NCI-H82 (cell line): ENCODE measurements around the gene ADAM33.

Experiments used
- DNase-seq: peaks from one replicate; lab custom pipeline; 2025; lab: John Stamatoyannopoulos, UW

The ADAM33 gene, protein sequence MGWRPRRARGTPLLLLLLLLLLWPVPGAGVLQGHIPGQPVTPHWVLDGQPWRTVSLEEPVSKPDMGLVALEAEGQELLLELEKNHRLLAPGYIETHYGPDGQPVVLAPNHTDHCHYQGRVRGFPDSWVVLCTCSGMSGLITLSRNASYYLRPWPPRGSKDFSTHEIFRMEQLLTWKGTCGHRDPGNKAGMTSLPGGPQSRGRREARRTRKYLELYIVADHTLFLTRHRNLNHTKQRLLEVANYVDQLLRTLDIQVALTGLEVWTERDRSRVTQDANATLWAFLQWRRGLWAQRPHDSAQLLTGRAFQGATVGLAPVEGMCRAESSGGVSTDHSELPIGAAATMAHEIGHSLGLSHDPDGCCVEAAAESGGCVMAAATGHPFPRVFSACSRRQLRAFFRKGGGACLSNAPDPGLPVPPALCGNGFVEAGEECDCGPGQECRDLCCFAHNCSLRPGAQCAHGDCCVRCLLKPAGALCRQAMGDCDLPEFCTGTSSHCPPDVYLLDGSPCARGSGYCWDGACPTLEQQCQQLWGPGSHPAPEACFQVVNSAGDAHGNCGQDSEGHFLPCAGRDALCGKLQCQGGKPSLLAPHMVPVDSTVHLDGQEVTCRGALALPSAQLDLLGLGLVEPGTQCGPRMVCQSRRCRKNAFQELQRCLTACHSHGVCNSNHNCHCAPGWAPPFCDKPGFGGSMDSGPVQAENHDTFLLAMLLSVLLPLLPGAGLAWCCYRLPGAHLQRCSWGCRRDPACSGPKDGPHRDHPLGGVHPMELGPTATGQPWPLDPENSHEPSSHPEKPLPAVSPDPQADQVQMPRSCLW

DNA sequence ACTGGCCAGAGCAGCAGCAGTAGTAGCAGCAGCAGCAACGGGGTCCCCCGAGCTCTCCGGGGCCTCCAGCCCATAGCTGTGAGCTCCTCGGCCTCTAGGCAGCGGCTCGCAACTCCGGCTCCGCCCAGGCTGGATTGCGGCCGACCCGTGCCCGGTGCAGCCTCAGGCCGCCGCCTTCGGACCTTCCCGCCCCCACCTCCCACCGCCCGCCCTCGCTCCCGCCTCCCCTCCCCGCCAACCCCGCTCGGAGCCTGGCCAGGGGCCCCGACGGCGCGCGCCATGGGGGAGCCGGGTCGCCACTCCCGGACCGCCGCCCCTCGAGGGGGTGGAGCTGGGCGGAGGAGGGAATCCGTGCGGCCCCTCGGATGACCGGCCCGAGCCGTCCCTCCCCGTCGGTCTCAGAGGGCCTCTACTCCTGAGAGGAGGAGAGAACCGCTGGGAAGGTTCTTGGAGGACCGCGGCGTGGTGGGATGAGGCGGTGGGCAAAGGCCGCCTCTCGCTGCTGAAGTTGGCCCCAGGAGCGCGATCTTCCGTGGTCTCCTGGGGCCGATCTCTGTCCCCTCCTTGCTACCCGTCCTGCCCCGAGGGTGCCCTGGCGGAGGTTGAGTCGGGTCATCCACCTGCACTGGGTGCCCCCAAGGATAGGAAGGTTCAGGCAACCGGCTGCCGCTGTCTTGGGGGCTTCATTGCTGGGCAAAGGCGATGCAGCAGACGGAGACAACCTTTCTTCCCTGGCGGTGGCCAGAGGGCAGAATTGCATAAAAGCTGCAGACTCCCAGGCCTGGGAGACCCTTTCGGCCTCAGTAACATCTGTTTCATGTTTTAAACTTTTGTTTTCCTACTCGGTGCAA lies at the start of gene ADAM33:
ADAM33 (minus strand) TSS at position 80 of the 851 bp plus-strand sequence; CDS start at position 74, 6 bp downstream.
- no peak for DNase-seq

DNA sequence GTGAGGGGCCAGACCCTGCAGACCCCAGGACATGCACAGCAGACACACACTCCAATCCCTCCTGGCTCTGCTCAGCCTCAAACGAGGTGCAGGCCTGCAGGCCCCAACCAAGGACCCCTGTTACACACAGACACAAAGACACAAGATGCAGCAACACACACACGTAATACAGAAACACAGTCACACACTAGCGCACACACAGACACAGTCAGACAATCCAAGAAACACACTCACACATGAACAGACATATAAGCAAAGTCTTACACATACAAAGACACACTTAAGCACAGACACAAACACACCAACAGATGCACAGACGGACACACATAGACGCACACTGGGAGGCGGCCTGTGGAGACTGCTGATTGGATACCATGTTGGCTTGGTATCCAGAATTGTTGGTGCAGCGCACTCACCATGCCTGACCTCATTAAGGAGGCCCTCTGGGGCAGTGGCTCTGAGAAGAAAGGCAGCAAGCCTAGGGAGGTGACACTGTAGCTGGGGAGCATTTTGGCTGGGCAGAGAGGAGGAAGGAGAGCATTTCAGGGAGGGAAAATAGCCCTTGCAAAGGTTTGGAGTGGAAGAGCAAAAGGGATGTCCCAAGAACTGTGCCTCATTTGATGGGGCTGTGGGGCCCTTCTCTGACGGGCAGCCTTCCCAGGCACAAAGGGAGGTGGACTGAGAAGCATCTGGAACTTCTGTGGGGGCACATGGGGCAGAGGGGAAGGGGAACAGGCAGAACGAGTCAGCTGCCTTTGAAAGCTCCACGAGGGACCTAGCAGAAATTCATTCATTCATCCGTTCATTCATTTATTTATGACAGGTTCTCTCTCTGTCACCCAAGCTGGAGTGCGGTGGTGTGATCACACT lies 49.2 kb upstream of the ADAM33 start:
- DNase-seq = no peak

DNA sequence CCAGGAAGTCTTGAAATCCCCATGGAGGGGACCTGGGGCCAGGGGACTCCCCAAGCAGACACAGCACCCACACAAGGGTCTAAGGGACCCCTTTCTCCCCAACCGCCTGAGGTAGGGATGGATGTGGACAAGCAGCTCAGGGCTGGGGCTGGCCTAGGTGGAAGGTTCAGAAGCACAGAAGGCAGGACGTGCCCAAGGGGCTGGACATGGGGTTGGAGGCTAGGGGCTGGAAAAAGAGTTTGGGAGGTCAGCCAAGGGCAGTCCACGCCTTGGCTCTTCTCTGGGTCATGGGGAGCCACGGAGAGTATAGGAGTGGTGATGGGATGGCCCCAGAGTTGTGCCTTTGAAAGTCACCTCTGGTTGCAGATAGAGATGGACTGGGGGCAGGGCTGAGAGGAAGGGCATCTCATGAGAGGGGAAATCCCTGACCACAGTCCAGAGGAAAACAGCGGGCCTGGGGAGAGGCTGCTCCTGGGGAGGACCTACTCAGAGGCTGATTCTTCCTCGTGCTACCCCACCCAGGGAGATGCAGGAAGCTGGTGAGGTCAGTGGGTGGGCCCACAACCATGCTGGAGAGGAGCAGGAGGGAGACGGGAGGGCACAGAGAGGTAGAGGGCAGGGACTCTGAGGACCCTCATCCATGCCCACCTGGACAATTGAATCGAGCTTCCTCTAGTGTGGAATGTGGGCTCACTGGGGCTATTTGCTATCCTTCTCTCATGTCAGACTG lies 48.2 kb upstream of the ADAM33 start:
- DNase-seq = no peak

DNA sequence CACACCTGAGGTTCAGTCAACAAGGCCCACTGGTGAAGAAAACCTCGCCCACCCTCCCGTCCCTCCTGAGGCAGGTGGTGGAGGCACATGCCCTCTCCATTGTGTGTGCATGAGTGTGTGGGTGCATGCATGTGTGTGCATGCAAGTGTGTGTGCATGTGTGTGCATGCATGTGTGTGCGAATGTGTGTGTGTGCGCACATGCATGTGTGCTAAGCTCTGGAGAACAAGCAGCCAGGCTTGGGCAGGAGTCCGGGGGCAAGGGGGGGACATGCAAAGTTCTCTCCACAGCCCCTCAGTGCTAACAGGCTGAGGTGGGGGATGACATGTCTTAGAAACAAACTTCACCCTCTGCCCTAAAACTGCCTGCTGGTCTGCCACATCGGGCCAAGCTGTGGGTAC lies 47.6 kb upstream of the ADAM33 start:
- no peak for DNase-seq

DNA sequence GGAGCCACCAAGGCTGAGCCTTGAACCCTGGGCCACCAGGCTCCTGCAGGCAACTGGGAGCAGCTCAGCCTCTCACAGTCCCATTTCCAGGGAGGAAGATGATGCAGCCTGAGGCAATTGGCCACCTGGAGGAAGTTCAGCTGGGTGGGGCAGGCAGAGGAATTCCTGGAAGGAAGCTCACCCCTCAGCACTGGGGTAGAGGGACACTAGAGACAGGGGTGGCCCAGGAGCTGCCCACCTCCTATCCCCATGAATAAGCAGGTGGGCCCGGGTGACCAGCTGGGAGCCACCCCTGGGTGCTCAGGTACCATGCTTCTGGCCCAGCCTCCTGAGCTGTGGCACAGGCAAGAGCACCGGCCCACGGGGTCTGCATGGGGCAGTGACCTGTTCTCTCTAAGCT lies 47.1 kb upstream of the ADAM33 start:
- DNase-seq = no peak

DNA sequence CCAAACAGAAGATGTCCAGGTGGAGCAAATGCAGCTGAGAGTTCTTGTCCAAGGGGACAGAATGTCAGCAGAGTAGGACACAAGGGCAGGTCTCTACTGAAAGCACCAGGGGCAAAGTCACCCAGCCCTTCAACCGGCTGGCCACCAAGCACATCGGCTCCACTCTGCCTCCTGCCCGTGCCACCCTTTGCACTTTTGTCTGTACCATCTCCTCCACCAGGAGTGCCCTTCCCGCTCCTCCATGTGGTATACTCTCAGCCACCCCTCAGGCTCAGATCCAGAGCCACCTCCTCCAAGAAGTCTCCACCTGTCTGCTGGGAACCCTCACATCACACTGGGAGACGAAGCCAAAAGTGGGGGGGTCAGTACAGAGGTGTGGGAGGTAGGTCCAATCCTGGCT lies 46.5 kb upstream of the ADAM33 start:
- no peak for DNase-seq

DNA sequence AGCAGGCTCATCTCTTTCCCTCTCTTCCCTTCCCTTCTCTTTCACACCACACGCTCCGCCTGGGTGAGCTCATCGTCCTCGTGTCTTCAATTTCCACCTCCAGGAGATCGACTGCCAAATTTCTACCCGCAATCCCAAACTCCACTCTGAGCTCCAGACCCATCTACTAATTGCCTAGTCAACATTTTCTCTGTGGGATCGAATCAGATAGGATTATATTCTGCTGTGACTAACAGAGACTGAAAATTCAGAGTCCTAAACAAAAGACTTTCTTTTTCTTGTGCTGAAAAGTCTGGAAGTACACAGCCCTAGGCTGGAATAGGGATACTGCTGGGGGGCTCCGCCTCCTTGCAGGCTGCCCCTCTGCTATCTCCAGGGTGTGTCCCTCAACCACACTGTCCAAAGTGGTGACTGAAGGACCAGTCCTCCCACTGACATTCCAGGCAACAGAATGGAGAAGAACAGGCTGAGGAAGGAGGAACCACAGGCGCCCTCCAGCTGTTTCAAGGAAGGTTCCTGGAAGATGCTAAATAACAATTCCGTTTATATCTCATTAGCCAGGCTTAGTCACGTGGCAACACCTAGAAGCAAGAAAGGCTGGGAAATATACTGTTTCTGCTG lies 45.7 kb upstream of the ADAM33 start:
- DNase-seq = peak; percentile 53

DNA sequence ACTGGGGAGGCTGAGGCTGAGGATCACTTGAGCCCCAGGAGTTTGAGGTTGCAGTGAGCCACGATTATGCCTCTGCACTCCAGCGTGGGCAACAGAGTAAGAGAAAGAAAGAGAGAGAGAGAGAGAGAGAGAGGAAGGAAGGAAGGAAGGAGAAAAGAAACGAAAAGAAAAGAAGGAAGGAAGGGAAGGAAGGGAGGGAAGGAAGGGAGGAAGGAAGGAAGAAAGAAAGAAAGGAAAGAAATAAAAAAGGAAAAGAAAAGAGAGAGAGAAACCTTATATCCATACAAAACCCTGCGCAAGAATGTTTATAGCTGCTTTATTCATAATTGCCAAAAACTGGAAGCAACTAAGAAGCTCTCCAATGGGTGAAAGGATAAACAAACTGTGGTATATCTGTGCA lies 42.5 kb upstream of the ADAM33 start:
- no peak for DNase-seq

DNA sequence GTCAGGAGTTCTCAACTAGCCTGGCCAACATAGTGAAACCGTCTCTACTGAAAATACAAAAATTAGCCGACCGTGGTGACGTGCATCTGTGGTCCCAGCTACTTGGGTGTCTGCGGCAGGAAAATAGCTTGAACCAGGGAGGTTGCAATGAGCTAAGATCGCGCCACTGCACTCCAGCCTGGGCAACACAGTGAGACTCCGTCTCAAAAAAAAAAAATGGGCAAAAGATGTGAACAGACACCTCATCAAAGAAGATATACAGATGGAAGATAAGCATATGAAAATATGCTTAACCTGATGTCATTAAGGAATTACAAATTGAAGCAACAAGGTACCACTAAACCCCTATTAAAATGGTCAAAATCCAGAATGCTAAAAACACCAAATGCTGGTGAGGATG lies 41.5 kb upstream of the ADAM33 start:
- no peak for DNase-seq

DNA sequence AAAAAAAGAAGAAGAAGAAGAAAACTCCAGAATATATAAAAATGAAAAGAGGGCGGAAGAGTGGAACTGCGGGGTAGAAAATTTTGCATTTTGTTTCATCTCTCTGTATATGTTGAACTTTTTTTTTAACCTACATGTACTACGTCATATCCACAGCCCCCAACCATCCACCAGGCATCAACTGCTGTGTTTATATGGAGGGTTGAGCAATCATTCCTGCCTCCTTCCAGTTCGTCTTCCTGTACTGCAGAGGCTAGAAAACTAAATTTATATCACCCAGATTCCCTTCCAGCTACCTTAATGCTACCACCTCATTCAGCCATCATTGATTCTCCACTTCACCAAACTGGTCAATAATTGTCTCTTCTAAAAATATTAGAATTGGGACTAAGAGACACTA lies 40.1 kb upstream of the ADAM33 start:
- DNase-seq = no peak

DNA sequence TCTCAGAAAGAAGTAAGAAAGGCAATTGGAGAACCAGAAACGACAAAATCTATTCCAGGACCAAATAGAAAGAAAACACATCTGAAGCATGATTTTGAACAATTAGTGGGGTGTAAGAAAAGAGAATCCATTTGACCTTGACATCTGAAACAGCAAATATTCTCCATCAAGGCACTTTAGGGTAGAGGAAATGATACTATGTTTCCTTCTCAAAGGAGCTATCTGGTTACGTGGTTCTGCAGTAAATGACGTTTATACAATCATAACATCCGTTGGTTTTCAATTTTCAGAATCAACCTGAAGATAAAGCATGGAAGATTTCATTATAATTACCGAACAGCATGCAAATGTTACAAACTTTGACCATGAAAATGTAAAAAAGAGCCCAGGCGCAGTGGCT lies 38.8 kb upstream of the ADAM33 start:
- DNase-seq = no peak

DNA sequence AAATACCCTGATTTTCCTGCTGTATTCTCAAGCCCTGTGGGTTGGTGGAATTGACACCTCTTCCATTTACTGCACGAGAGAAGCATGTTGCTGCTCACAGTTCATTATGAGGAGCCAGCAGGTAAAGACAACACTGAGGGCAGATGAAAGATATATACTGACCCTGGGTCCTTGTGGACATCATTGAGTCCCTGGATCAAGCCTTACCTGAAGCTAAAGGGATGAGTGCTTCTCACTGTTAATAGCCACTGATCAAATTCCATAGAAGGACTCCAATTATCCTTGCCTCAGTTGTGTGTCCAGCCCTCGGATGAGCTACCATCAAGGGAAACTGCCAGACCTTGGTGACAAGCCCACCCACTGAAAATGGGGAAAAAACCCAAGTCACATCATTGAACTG lies 38.3 kb upstream of the ADAM33 start:
- no peak for DNase-seq

DNA sequence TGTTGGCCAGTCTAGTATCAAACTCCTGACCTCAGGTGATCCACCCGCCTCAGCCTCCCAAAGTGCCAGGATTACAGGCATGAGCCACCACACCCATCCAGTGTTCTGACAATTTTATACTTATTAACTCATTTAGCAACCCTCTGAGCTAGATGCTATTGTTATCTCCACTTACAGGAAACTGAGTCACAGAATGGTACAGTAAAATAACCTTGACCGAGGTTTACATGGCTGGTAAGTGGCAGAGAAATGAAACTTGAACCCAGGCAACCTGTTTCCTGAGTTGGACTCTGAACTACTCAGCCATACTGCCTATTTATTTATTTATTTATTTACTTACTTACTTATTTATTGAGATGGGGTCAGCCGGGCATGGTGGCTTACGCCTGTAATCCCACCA lies 37.2 kb upstream of the ADAM33 start:
- no peak for DNase-seq

DNA sequence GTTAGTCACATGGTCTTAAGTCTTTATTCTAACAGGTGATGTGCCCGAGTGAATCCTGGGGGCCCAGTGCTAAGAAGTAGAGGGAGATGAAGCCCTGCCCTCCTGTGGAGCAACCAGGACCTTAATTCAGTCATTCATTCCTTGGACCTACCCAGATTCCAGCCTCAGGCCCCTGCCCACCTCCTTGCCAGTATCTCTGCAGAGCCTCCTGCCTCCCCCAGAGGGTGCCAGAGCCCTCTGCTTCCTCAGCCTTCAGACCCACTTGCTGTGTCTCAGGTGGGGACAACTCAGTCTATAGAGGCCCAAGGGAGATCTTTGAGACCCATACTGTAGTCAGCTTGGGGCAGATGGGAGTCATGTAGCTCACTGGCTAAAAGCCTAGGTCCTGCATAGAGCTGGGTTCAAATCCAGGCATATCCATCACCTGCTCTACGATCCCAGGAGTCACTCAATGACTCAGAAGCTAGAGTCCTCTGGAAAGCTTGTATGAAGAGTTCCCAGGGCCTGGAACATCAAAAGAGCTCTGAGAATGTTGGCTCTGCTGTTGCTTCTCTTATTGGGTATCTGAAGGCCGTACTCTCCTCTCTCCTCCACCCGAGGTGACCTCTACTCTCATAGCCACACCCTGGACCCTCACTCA lies 34.5 kb upstream of the ADAM33 start:
- peak; percentile 79 for DNase-seq

DNA sequence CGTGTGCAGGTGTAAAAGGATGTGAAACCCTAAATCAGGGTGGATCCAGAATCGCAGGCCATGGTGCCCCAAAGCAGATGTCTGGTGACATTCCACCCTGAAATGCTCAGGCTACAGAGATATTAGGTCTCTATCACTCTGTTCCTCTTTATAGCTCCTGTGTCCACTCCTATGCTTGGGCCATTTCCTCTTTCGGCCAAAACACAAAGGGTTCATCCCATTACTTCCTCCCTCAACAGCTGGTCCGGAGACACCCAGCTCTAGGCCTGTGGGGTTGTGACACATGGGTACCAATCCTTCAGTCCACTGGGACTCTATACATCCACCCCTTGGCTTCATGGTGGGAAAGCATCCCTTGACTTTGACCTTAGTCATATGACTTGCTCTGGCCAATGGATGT lies 32.3 kb upstream of the ADAM33 start:
- DNase-seq = no peak

DNA sequence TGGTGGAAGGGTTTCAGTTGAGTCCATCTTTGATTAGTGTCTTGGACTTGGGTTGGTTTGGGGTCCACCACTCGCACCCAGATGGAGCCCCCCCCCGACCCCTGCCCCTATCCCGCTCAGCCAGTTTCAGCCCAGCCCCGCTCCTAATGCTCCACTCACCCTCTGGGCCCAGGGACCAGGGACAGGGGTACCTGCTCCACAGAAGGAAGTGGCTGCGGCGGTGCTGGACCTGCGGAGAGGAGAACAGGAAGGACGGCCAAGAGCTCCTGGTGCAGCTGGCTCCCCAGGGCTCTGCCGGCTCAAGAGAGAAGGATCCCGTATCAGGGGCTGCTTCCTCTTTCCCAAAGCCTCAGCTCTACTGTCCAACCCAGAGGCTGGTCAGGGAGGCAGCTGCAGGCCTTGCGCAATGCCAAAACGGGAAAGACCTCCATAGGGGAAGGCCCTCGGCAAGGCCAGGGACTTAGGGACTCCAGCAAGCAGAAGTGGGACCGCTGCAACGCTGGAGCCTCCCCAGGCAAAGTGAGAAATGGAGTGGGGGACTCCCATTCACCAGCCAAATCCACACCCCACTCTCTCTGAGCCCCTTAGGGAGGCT lies 30.6 kb upstream of the ADAM33 start, which contains the start of gene SIGLEC1:
SIGLEC1 (minus strand) TSS at position 322 of the 595 bp plus-strand sequence. CDS start 5,472 bp downstream, outside the sequence.
- no peak for DNase-seq

DNA sequence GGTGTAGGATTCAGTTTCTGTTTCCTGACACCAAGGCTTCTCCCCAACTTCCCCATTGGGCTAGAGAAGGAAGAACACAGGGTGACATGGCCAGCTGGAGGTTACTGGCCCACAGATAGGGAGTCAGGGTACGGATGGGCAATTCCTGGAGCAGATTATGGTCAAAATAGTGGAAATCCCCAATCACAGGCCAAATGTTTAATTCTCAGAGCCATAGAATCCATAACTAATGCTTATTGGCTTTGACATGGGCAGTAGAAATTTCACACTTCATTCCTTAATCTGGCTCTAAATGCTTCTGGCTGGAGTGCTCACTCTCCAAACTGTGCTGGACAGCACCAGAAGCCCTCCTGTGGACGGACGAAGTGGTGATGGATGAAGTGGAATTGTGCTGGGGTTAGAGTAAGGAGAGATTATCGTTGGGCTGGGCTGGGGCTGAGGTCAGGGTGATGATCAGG lies 29.7 kb upstream of the ADAM33 start:
- DNase-seq = no peak

DNA sequence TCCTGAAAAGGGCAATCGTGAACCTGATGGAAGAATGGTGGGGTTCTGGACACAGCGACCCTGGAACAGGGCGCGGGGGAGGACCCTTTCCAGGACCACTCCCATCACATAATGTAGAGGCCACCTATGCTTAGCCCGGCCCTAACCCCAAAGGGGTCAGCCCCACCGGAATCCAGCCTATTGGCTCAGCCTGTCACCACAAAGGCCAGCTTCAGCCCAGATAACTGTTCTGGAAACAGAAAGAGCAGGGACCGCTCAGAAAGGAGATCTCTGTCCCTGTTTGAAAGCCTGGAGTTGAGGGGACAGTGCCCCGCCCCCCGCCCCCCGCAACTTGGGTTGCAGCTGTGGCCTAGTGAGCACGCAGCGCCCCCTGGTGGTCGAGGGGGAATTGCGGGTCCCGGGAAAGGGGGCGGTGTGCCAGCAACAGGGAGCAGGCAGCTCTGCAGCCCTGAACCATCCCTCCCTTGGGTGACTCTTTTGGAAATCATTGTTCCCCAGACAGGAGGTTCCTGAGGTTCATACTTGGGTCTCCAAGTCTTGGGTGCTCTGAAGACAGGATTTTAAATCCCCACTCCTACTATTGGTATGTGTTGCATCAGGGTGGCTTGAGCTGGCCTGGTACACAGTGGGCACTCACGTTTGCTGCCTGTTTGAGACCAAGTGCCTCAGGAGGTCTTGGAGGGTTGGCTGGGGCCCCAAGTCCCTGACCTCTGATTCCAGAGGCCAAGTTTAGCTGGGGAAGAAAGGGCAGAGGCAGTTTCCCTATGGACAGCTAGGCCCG lies 29.1 kb upstream of the ADAM33 start:
- peak; percentile 68 for DNase-seq
